ENCODE results near the gene ZMYND10. TPM values are rescaled to one million over a fixed set of nuclear protein-coding genes. Genes with fewer than 3 reads are reported as not detected.

Gene ZMYND10
- total RNA-seq, 2 donors from 2014 or later = 0.22 to 1.4 TPM

DNA sequence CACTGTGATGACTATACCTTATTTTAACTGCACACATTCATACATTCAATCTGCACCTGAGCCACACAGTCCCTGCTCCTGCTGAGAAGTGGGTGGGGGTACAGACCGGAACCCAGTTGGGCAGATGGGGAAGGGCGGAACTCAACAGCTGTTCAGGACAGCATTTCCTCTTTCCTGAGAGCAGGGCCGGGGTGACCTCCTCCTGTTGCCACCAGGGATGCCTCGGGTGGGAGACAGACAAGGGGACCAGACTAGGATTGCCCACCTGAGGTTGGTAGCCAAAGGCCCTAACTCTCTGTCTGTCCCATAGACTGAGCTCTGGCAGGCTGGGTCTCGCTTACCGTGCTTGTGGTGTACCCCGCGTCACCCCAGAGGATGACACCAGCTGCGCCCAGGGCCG, 26.9 kb downstream of the ZMYND10 start:
- Mint-ChIP-seq H3K4me1 (peaks cover 25% of the 10 kb centered on the region), H3K4me3 (peak overlapping the region; percentile 87), H3K36me3 (ENCODE audit: low read depth) (peaks cover 56% of the 10 kb centered on the region), H3K27me3 (ENCODE audit: insufficient read depth) (no peaks in the 10 kb centered on the region), H3K9me3 (peaks cover 6% of the 10 kb centered on the region), H3K27ac (no peak overlapping the region)
- no peak for DNase-seq
- H3K27ac ChIP-seq (ENCODE audit: low read depth, low read length) = no peak overlapping the region
- H3K9me3 ChIP-seq (ENCODE audit: control insufficient read depth, low read length) = no peaks in the 10 kb centered on the region
- peaks cover 35% of the 10 kb centered on the region for H3K36me3 ChIP-seq (ENCODE audit: control insufficient read depth, insufficient read depth, low read length)
- no peaks in the 10 kb centered on the region for H3K27me3 ChIP-seq (ENCODE audit: control insufficient read depth, insufficient read depth, low read length, poor library complexity, severe bottlenecking)
- WGBS, 2 experiments (ENCODE audit: insufficient coverage in 1 of 2, insufficient read length in 1 of 2) = 93 to 98% methylated on average over 9 to 10 of the region's 10 CpGs
- TF ChIP-seq, protein P1, sequence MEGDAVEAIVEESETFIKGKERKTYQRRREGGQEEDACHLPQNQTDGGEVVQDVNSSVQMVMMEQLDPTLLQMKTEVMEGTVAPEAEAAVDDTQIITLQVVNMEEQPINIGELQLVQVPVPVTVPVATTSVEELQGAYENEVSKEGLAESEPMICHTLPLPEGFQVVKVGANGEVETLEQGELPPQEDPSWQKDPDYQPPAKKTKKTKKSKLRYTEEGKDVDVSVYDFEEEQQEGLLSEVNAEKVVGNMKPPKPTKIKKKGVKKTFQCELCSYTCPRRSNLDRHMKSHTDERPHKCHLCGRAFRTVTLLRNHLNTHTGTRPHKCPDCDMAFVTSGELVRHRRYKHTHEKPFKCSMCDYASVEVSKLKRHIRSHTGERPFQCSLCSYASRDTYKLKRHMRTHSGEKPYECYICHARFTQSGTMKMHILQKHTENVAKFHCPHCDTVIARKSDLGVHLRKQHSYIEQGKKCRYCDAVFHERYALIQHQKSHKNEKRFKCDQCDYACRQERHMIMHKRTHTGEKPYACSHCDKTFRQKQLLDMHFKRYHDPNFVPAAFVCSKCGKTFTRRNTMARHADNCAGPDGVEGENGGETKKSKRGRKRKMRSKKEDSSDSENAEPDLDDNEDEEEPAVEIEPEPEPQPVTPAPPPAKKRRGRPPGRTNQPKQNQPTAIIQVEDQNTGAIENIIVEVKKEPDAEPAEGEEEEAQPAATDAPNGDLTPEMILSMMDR (conservative IDR thresholded peaks at IDR 0.05) = no peak
- peak overlapping the region; percentile 56 for H3K4me3 ChIP-seq (ENCODE audit: low read length)
- peaks cover 17% of the 10 kb centered on the region for H3K4me1 ChIP-seq (ENCODE audit: control insufficient read depth, insufficient read depth, low read length)
- H3K9ac ChIP-seq (ENCODE audit: extremely low read depth, low read length, poor library complexity, severe bottlenecking) = no peak overlapping the region

DNA sequence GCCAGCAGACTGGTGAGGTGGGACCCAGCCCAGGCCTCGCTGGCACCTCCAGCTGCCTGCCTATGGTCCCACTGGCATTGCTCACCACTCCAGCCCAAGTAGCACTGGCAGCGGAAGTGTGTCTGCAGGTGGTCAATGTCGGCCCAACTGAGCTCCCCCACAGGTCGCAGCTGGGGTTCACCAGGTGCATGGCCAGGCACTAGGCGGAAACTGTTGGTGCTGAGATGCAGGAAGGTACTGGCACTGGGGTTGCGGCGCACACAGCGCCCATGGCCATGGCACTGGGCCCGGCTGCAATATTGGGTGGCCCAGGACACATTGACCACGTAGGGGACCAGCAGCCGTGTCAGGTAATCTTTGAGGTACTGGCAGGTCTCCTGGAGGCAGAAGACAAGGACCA, 27.4 kb downstream of the ZMYND10 start:
- WGBS, 2 experiments (ENCODE audit: insufficient coverage in 1 of 2, insufficient read length in 1 of 2) = 95 to 100% methylated on average over 8 to 11 of the region's 11 CpGs
- DNase-seq = no peak
- Mint-ChIP-seq H3K27ac (no peak overlapping the region), H3K4me1 (peaks cover 22% of the 10 kb centered on the region), H3K9me3 (peaks cover 10% of the 10 kb centered on the region), H3K36me3 (ENCODE audit: low read depth) (peaks cover 58% of the 10 kb centered on the region), H3K4me3 (peak overlapping the region; percentile 87), H3K27me3 (ENCODE audit: insufficient read depth) (no peaks in the 10 kb centered on the region)
- TF ChIP-seq, protein P1 (conservative IDR thresholded peaks at IDR 0.05) = no peak
- H3K27me3 ChIP-seq (ENCODE audit: control insufficient read depth, insufficient read depth, low read length, poor library complexity, severe bottlenecking) = no peaks in the 10 kb centered on the region
- peaks cover 17% of the 10 kb centered on the region for H3K4me1 ChIP-seq (ENCODE audit: control insufficient read depth, insufficient read depth, low read length)
- H3K9ac ChIP-seq (ENCODE audit: extremely low read depth, low read length, poor library complexity, severe bottlenecking) = no peak overlapping the region
- H3K9me3 ChIP-seq (ENCODE audit: control insufficient read depth, low read length) = no peaks in the 10 kb centered on the region
- no peak overlapping the region for H3K27ac ChIP-seq (ENCODE audit: low read depth, low read length)
- H3K4me3 ChIP-seq (ENCODE audit: low read length) = no peak overlapping the region
- peaks cover 31% of the 10 kb centered on the region for H3K36me3 ChIP-seq (ENCODE audit: control insufficient read depth, insufficient read depth, low read length)

DNA sequence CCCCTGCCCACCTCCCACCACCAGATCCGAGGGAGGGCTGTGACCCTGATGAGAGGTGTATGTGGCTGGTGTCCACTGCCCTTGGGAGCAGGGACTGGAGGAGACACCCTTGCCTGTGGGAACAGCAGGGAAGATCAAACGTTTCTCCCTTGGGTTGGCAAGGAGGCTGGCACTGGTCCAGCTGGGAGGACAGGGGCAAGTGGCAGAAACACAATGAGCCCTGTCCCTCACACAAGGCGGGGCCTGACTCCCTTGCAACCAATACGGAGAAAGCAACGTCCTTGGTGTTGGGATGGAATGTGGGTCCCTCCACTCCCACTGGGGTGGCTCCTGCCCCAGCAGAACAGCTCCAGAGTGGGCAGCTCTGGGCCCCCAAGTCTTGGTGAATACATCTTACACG, 28.2 kb downstream of the ZMYND10 start:
- Mint-ChIP-seq H3K4me3 (no peak overlapping the region), H3K27ac (no peak overlapping the region), H3K9me3 (peaks cover 16% of the 10 kb centered on the region), H3K36me3 (ENCODE audit: low read depth) (peaks cover 59% of the 10 kb centered on the region), H3K27me3 (ENCODE audit: insufficient read depth) (no peaks in the 10 kb centered on the region), H3K4me1 (peaks cover 16% of the 10 kb centered on the region)
- Histone ChIP-seq H3K9ac (ENCODE audit: extremely low read depth, low read length, poor library complexity, severe bottlenecking) (no peak overlapping the region), H3K4me1 (ENCODE audit: control insufficient read depth, insufficient read depth, low read length) (peaks cover 12% of the 10 kb centered on the region), H3K36me3 (ENCODE audit: control insufficient read depth, insufficient read depth, low read length) (peaks cover 31% of the 10 kb centered on the region), H3K27me3 (ENCODE audit: control insufficient read depth, insufficient read depth, low read length, poor library complexity, severe bottlenecking) (no peaks in the 10 kb centered on the region), H3K27ac (ENCODE audit: low read depth, low read length) (no peak overlapping the region), H3K9me3 (ENCODE audit: control insufficient read depth, low read length) (no peaks in the 10 kb centered on the region), H3K4me3 (ENCODE audit: low read length) (no peak overlapping the region)
- TF ChIP-seq, protein P1 (conservative IDR thresholded peaks at IDR 0.05) = no peak
- DNase-seq = peak; percentile 43
- WGBS, 2 experiments (ENCODE audit: insufficient coverage in 1 of 2, insufficient read length in 1 of 2) = 93 to 95% methylated on average over 5 to 6 of the region's 6 CpGs
